ENCODE measurements around the gene TARBP1. TPM values are rescaled to one million over a fixed set of nuclear protein-coding genes. Genes with fewer than 3 reads are reported as not detected.

The TARBP1 gene
- total and polyA plus RNA-seq, 2 of the 8 experiments (the other 6 are each of a cell fraction or from before 2014, with no cell fraction given): 21.9 to 32.3 TPM

- DNase-seq (ENCODE audit: low read depth in 1 of 2, low spot score in 2 of 2): no peak
- Histone ChIP-seq H2BK12ac (ENCODE audit: low read depth, low read length) (no peak overlapping the region), H4K5ac (ENCODE audit: insufficient read length, low read depth, low read length) (no peak overlapping the region), H3K4me3 (ENCODE audit: extremely low read depth in 1 of 4, insufficient read depth in 2 of 4, low read depth in 3 of 4, low read length in 4 of 4) (no peak overlapping the region), H3K14ac (ENCODE audit: insufficient read length) (no peak overlapping the region), H3K9ac (replicated peaks in 1 of 4; ENCODE audit: extremely low read depth in 1 of 4, low read depth in 3 of 4, low read length in 3 of 4) (no peak overlapping the region), H2BK15ac (ENCODE audit: low read length) (no peak overlapping the region), H3K4me2 (ENCODE audit: insufficient read depth in 1 of 2, low read depth in 2 of 2, low read length in 2 of 2) (no peak overlapping the region), H3K79me1 (ENCODE audit: low read depth, low read length) (no peaks in the 10 kb centered on the region), H2AK5ac (ENCODE audit: low read depth, low read length) (no peak overlapping the region), H2BK120ac (replicated peaks; ENCODE audit: low read depth, low read length) (no peak overlapping the region), H3K36me3 (ENCODE audit: control insufficient read depth in 2 of 4, insufficient read depth in 4 of 4, low read length in 3 of 4) (no peaks in the 10 kb centered on the region), H3K27me3 (replicated peaks in 1 of 4; ENCODE audit: control insufficient read depth in 3 of 4, extremely low read depth in 1 of 4, insufficient read depth in 3 of 4, low read length in 3 of 4) (no peaks in the 10 kb centered on the region; a peak in 1 of 7 replicates), H3K18ac (ENCODE audit: extremely low read depth, low read length) (no peak overlapping the region), H4K20me1 (replicated peaks in 1 of 2; ENCODE audit: control insufficient read depth in 1 of 2, insufficient read depth in 2 of 2, low read length in 2 of 2) (no peaks in the 10 kb centered on the region), H3K9me3 (ENCODE audit: insufficient read depth in 2 of 2, low read depth in 1 of 2, low read length in 1 of 2) (no peaks in the 10 kb centered on the region), H3K4ac (replicated peaks; ENCODE audit: insufficient read length, low read depth, low read length) (no peak overlapping the region), H3K23me2 (ENCODE audit: low read depth, low read length) (no peaks in the 10 kb centered on the region), H2BK20ac (ENCODE audit: low read length) (no peak overlapping the region), H3K56ac (replicated peaks; ENCODE audit: insufficient read length, low read depth, low read length) (no peak overlapping the region), H4K91ac (replicated peaks; ENCODE audit: insufficient read length, low read length) (no peak overlapping the region), H3K23ac (ENCODE audit: insufficient read length) (no peak overlapping the region), H3K79me2 (ENCODE audit: control insufficient read depth in 1 of 2, insufficient read depth in 2 of 2, low read length in 2 of 2) (peaks cover 0 to 12% of the 10 kb centered on the region in 2 experiments; a peak in 2 of 4 replicates), H3K4me1 (replicated peaks in 1 of 4; ENCODE audit: control insufficient read depth in 3 of 4, insufficient read depth in 4 of 4, low read length in 3 of 4) (peaks cover 0 to 4% (median 1%) of the 10 kb centered on the region in 4 experiments; a peak in 3 of 7 replicates), H2BK5ac (ENCODE audit: low read depth, low read length) (no peak overlapping the region), H4K8ac (ENCODE audit: extremely low read depth, insufficient read depth, low read length) (no peak overlapping the region), H2AFZ (ENCODE audit: low read length) (no peak overlapping the region), H3K27ac (ENCODE audit: low read depth, low read length) (no peak overlapping the region)
- ChIA-PET CTCF (ENCODE audit: partially characterized antibody) (interaction anchor here (1.7 kb wide), 1 partner anchor 45 kb away, joined by 3 read pairs; no protein-coding TSS in a partner anchor), POLR2A (ENCODE audit: partially characterized antibody) (no interaction called here)
- WGBS, 2 experiments (ENCODE audit: extremely low coverage in 1 of 2, insufficient coverage in 1 of 2, insufficient read length in 1 of 2, insufficient replicate concordance in 2 of 2, low coverage in 1 of 2, low lambda C conversion rate in 2 of 2, missing lambda C conversion rate in 1 of 2): 84% methylated on average over 1 of the region's 1 CpG; no CpG with 5 or more reads in 1 of the 2 experiments
- no peak for FAIRE-seq
- TF ChIP-seq GTF2F1 (IDR thresholded peaks at IDR 0.05; ENCODE audit: borderline replicate concordance, low read depth, low read length) (no peak), FOSL1 (IDR thresholded peaks at IDR 0.05; ENCODE audit: insufficient read depth, low read depth, low read length) (no peak), RXRA (IDR thresholded peaks at IDR 0.05; ENCODE audit: insufficient read depth, low read depth, low read length) (no peak), CBX8 (IDR thresholded peaks at IDR 0.05; ENCODE audit: borderline replicate concordance, low read depth, low read length) (no peak), USF2 (IDR thresholded peaks at IDR 0.05; ENCODE audit: low read length) (no peak), CTCF (IDR thresholded peaks at IDR 0.05; ENCODE audit: control extremely low read depth in 1 of 3, insufficient read depth in 1 of 3, low read depth in 1 of 3, low read length in 3 of 3) (no peak), KDM4A (IDR thresholded peaks at IDR 0.05; ENCODE audit: low read depth, low read length, severe bottlenecking) (no peak), TBP (IDR thresholded peaks at IDR 0.05; ENCODE audit: low read depth, low read length) (no peak), CHD1 (IDR thresholded peaks at IDR 0.05; ENCODE audit: low read depth, low read length) (no peak), SAP30 (IDR thresholded peaks at IDR 0.05; ENCODE audit: insufficient read depth, insufficient replicate concordance, low read length) (no peak)
Observed at GRCh38 chr1:234369784-234370183, 109.2 kb downstream of the TARBP1 start.
